HPDE6-E6E7 (cell line): ENCODE data around the gene NR1I2.

ENCODE experiments used
- DNase-seq: peaks from one replicate; pipeline ENCODE4 v3.0.0; 2011; ENCODE audit warnings: missing footprints; ENCODE audit errors: extremely low spot score

The NR1I2 gene

DNA sequence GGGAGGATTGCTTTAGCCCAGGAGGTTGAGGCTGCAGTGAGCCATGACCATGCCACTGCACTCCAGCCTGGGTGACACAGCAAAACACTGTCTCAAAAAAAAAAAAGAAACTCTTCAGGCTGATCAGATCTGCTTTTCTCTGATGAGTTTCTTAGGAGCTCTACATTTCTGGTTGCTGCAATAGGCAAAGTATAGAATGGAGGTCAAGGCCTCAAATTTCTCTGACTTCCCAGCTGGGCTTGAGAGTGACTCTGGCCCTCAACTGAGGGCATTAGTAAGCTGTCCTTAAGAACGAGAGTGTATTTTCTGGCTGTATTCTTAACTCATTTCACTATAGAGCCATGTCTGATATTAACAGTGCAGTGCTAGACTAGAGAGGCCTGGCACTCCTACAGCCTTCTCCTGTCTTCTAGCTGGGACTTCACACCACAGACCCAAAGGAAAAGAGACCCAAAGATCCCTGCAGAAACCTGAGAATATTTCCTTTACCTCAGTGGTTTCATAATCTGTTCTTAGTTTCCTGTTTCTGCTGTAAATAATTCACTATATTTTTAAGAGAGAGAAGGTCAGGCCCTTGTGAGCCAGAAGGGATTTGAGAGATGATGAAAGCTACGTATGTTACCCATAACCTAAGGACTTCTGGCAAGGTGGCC lies 2.0 kb upstream of the NR1I2 start:
- DNase-seq, result no peak

DNA sequence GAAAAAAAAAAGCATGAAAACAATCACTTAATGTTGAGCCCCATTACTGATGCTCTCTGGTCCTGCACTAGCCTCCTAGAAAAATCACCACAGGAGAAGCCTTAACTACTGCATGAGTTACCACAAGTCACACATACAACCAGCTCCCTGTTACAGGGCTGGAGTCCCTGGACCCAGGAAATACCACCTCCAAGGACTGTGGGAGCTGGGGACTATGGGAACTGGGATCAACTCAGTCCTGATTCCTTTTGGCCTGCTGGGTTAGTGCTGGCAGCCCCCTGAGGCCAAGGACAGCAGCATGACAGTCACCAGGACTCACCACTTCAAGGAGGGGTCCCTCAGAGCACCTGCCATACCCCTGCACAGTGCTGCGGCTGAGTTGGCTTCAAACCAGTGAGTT lies 559 bp downstream of the NR1I2 start:
- DNase-seq, result no peak

DNA sequence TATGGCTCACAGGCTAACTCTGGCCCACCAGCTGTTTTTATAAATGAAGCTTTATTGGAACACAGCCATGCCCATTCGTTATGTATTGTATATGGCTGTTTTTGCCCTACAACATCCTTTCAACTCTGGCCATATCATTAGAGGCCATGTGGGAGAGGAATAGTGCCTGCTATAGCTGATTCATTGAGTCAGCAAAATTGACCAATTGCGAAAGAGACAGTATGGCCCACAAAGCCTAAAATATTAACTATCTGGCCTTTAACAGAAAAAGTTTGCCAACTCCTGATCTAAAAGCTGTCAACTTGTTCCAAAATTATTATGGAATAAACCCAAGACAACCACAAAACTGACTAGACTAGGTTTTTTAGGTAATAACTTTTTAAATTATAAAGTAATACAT lies 1.4 kb downstream of the NR1I2 start:
- no peak for DNase-seq

DNA sequence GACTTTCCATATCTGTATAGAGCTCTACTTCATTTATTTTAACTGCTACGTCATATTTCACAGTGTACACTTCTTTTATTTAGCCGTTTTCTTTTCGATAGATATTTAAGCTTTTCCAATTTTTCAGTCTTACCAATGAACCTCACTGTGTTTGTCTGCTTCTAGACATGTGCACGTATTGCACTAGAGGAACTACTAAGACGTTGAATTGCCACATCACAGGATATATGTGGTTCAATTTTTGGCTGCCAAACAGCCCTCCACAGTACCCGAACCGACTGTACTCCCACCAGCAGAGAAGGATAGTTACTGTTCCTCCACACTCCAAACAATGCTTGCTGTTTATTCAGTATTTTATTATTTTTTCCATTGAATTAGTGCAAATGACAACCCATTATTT lies 2.0 kb downstream of the NR1I2 start:
- no peak for DNase-seq

DNA sequence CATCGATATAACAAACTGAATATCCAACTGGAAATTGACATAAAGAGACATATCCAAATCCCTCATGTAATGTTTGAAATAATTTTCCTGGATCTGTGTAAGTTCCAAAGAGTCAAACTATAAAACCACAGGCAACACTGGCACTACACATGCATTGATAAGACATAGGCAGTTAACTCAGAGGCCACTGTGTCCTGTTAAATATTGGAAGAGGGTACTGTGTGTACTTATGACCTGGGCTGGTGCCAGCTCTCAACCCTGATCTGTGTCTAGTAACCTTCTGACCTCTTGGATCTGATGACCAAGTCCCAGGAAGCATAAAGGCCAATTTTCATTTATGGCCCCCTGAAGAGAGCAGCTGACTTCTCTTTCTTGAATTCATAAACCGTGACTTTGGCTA lies 4.5 kb downstream of the NR1I2 start:
- DNase-seq, result no peak

DNA sequence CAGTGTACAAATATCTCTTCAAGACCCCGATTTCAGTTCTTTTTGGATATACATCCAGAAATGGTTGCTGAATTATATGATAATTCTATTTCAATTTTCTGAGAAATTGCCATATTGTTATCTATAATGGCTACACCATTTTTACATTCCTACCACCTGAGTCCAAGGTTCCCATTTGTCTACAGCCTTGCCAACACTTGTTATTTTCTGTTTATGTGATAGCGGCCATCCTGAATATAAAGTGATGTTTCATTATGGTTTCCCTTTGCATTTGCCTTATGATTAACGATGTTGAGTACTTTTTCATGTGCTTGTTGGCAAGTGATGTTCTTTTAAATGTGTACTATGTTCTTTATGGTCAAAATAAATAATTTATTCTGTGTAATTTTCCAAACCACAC lies 8.5 kb downstream of the NR1I2 start:
- DNase-seq, result no peak

DNA sequence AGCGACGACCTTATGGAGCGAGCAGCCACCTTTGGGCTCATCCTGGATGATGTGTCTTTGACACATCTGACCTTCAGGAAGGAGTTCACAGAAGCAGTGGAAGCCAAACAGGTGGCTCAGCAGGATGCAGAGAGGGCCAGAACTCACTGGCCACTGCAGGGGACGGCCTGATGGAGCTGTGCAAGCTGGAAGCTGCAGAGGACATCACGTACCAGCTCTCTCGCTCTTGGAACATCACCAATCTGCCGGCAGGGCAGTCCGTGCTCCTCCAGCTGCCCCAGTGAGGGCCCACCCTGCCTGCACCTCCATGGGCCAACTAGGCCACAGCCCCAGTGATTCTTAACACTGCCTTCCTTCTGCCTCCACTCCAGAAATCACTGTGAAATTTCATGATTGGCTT lies 10.4 kb downstream of the NR1I2 start:
- no peak for DNase-seq

DNA sequence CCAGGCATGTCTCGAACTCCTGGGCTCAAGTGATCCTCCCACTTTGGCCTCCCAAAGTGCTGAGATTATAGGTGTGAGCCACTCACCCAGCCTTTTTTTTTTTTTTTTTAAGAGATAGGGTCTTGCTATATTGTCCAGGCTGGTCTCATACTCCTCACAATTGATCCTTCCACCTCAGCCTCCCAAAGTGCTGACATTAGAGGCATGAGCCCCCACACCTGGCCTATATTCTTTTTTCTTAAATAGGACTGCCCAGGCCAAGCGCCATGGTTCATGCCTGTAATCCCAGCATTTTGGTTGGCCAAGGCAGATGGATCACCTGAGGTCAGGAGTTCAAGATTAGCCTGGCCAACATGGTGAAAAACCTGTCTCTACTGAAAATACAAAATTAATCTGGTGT lies 12.5 kb downstream of the NR1I2 start:
- DNase-seq, result no peak

DNA sequence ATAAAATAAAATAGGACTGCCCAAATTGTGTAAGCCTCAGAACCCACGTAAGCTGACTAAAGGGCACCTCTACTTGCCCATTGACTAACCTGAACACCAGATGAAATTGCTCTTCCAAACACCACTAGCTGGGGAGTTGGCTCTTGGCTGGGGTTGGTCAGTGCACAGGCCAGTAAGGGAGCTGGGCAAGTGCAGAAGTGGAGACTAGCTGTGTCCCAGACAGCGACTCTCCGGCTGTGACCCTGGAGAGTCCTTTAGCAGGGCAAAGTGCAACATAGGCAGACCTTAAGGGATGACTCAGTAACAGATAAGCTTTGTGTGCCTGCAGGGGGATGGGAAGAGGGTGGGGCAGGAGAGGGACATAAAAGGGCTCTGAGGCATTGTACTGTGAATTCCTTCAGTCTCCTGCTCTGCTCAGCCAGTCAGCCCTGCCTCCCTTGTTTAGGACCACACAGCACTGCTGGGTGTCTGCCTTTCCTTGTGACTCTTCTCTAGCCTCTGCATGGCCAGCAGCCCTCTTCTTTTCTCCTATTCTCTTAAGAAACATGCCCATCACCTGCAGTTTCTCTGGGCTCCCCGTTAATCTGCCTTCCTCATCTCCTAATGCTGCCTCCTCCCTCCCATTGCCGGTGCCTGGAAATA lies 13.2 kb downstream of the NR1I2 start:
- no peak for DNase-seq

DNA sequence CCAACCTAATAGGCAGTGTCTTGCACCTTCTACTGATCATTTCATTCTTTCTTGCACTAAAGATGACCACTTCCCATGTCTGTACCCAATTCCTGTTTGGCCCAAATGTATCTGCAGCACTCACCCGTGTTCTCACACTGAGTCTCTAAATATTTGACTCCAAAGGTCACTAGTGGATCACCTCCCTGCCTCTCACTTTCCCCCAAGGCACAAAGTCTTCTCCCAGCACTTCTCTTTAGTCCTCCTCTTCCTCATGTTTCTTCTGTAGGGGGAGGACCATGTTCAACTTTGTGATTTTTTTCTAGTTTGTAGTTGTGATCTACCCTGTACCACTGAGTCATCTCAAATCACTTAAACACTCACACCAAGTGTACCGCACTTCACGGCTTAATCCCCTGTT lies 13.9 kb downstream of the NR1I2 start:
- DNase-seq, result no peak

DNA sequence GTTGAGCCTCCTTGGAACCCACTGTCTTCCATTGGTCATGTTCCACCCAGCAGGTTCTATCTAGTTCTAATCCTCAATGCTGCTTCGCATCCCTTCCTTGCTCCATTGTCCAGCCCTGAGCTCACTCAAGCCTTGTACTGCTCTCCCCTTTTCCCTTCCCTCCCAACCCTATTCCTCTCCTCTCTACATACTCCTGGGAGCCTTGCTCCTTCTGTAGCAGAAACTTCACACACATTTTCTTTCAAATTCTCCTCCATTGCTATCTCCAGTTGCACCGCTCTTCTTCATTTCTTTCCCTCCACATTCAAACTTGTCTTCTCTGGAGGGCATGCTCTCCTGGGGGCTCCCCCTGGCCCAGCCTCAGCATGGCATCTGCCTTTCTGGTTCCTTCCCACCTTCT lies 14.5 kb downstream of the NR1I2 start:
- DNase-seq, result no peak

DNA sequence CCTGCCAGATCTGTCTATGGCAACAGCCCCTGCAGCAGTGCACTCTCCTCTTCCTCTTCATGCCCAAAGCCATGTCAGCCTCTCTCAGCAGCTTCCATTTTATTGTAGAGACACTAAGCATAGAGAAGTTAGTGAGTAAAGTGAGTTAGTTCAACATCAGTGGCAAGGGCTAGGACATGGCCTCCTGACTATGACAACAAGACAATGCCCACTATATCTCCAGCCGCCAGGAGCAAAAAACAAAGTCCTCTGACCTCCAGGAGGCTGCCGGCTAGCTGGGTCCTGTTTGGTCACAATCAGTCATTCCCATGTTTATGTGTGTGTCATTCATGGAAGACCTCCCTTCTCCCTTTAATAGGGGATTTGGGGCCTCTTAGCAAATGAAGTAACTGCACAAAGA lies 14.9 kb downstream of the NR1I2 start:
- DNase-seq, result no peak

DNA sequence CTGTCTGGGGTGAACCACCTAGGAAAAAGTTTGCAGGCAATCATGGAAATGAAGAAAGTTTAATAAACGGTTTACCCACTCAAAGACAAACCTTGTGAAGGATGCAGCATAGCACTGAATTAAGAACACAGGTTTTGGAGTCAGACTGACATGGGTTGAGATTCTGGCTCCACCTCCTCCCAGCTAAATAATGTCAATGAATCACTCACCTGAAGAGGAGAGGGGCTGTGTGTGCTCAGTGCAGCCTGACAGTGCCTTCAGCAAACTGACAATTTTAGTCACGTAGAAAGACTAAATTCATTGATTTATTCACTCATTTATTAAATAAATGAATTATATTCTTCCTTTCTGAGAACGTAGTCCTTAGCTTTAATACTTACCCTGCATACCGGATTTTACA lies 18.9 kb downstream of the NR1I2 start:
- DNase-seq, result no peak

DNA sequence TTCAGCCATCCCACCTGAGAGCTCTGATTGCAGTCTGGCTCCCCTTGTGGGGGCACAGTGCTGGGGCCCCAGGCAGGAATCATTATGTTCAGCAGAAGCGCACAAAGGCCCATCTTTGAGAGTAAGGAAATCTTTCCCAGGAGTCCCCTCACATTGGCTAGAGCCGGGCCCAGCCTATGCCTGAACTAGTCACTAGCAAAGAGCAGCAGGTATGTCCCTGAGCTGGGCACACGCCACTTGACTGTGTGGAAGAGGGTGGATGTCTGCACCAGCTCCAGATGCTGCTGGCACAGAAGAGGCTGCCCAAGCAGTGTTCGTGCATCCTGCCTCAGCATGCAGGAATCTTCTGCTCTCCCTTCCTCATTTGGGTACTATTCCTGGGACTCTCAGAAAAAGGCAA lies 26.3 kb downstream of the NR1I2 start:
- DNase-seq, result no peak

DNA sequence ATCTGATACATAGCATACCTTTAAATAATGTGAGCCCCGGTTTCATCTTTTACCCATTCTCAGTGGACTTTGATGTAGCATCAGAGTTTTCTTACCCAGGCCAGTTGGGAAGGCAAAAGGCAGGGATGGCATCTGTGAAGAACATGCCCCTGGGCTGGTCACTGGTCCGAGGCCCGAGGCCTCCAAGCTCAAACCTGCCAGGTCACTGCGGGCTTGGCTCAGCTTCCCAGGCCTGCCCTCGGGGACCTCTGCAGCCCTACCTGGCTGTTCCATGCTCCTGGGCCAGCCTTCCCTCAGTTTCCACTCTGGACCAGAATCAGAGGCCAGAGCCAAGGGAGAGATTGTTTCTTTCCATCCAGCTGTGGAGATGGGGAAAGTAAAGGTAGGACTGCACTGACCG lies 26.9 kb downstream of the NR1I2 start:
- DNase-seq, result no peak

DNA sequence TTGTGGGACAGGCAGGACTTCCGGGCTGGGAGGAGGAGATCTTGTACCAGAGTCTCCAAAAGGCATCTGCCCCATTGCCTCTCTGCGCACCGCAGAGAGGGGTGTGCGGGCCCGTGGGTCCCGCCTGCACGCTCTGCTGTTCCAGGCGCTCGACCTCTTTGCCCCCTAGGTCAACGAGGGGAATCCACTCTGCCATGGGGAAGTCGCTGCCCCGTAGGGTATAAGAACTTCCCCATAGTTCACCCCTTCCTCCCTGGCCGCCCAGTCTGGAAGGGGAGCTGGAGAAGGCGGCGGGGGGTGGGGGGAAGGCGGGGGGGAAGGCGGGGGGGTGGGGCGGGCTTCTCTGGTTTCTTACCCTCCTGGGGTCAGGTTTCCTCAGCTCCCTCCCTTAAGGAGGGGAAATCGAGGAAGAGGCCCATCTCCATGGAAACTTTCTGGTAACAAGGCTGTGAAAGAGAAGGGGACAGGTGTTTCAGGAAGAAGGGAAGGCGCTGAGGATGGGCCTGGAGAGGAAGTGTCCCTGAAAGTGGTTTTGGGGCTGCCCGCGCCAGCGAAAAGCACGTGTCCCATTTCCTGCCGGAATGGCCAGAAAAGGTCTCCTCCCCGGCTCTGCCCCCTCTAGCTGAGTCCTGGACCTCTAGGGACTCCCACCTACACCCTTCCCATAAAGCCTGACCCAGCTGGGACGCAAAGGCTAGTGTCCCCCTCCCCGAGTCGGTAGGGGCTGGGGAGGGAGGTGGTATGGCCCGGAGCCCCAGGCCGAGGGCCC lies 27.5 kb downstream of the NR1I2 start:
- no peak for DNase-seq

DNA sequence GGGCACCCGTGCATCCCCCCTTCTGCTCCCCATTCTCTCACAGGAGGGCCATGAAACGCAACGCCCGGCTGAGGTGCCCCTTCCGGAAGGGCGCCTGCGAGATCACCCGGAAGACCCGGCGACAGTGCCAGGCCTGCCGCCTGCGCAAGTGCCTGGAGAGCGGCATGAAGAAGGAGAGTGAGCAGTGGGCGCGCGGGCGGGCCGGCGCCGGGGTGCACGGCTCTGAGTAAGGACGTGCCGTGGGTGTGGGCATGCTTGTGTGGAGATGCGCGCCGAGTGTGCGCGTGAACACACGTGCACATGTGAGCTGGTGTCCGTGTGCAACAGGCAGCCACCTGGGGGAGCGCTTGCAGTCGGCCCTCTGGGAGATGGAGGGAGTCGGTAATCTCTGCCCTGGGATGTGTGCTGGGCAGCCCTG lies 28.1 kb downstream of the NR1I2 start:
- DNase-seq, result no peak

DNA sequence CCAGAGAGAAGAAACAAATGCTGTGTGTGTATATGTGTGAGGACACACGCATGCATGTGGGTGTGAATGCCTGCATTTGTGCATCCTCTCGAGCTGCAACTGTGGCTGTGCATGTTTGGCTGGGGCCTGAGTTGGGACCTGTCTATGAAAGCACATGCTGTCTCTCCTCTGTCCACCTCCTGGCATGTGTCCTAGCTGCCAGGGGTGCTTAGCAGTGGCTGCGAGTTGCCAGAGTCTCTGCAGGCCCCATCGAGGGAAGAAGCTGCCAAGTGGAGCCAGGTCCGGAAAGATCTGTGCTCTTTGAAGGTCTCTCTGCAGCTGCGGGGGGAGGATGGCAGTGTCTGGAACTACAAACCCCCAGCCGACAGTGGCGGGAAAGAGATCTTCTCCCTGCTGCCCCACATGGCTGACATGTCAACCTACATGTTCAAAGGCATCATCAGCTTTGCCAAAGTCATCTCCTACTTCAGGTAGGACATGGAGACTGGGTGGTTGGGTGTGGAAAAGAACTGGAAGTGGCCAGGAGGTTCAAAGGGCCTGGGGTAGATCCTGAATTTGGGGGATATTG lies 30.7 kb downstream of the NR1I2 start:
- DNase-seq, result no peak

DNA sequence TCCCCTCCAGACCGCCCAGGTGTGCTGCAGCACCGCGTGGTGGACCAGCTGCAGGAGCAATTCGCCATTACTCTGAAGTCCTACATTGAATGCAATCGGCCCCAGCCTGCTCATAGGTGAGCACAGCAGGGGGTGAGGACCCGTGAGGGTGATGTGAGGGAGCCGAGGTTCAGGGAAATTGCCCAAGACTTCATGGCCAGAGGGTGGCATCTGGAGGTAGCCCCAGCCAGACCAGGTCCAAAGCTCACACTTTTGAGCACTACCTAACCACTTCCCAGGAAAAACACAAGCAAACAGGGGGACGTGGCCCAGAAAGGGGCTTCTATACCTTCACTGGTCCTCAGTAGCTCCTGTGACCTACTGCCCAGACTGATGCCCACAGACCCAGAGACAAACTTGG lies 33.8 kb downstream of the NR1I2 start:
- DNase-seq, result no peak

DNA sequence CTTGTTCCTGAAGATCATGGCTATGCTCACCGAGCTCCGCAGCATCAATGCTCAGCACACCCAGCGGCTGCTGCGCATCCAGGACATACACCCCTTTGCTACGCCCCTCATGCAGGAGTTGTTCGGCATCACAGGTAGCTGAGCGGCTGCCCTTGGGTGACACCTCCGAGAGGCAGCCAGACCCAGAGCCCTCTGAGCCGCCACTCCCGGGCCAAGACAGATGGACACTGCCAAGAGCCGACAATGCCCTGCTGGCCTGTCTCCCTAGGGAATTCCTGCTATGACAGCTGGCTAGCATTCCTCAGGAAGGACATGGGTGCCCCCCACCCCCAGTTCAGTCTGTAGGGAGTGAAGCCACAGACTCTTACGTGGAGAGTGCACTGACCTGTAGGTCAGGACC lies 35.2 kb downstream of the NR1I2 start:
- DNase-seq, result no peak

DNA sequence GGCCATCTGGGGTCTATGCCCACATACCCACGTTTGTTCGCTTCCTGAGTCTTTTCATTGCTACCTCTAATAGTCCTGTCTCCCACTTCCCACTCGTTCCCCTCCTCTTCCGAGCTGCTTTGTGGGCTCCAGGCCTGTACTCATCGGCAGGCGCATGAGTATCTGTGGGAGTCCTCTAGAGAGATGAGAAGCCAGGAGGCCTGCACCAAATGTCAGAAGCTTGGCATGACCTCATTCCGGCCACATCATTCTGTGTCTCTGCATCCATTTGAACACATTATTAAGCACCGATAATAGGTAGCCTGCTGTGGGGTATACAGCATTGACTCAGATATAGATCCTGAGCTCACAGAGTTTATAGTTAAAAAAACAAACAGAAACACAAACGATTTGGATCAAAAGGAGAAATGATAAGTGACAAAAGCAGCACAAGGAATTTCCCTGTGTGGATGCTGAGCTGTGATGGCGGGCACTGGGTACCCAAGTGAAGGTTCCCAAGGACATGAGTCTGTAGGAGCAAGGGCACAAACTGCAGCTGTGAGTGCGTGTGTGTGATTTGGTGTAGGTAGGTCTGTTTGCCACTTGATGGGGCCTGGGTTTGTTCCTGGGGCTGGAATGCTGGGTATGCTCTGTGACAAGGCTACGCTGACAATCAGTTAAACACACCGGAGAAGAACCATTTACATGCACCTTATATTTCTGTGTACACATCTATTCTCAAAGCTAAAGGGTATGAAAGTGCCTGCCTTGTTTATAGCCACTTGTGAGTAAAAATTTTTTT lies 35.9 kb downstream of the NR1I2 start:
- no peak for DNase-seq

DNA sequence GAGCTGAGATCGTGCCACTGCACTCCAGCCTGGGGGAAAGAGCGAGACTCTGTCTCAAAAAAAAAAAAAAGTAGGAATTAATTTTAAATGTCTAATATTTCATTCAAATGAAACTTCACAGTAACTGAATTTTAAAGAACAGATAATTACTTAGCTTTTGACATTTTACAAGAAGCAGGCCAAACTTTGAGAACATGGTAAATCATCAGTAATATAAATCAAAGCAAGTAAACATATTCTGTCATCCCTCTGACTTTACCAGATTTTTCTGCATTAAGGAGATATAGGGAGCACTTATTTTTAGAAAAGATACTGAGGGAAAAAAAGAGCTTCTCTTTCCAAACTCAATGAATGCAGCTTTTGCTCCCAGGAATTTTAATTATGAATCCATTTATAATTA lies 37.0 kb downstream of the NR1I2 start:
- no peak for DNase-seq
